Gastroesophageal sphincter (tissue), 4 donors: ENCODE results near the gene OR5AK2. TPM values are rescaled to one million over a fixed set of nuclear protein-coding genes. Genes with fewer than 3 reads are reported as not detected.

Source experiments
- ATAC-seq: fragments of 150-250 bp; one replicate; pipeline ENCODE4 v1.9.1; 2016; ENCODE audit warnings: mild to moderate bottlenecking, moderate library complexity
- H3K27ac ChIP-seq, 4 donors: fragments of 200-600 bp; sonication (generic) in 3 of 4; 1 replicate in 3 of 4; 2 replicates in 1 of 4; pipeline ENCODE4 v1.5.1; 2016 to 2019
- H3K27me3 ChIP-seq: fragments of 200-600 bp; sonication (generic); one replicate; pipeline ENCODE4 v1.5.1; 2019
- H3K36me3 ChIP-seq, 2 donors: fragments of 200-600 bp; sonication (generic); one replicate each; pipeline ENCODE4 v1.5.1; 2019; ENCODE audit warnings: control low read depth in 1 of 2
- H3K4me1 ChIP-seq, 3 donors: fragments of 200-600 bp; sonication (generic); 1 replicate in 2 of 3; 2 replicates in 1 of 3; pipeline ENCODE4 v1.5.1; 2016 to 2019; ENCODE audit warnings: control low read depth in 2 of 3
- H3K4me3 ChIP-seq, 2 donors: fragments of 200-600 bp; sonication (generic); one replicate each; pipeline ENCODE4 v1.5.1; 2019; ENCODE audit warnings: mild to moderate bottlenecking in 1 of 2, moderate library complexity in 1 of 2
- H3K9me3 ChIP-seq, 3 donors: fragments of 200-600 bp; sonication (generic); one replicate each; pipeline ENCODE4 v1.5.1; 2017 to 2019; ENCODE audit warnings: control low read depth in 2 of 3
- CTCF ChIP-seq, 4 experiments: fragments of 200-600 bp in 2 of 4; fragments of 450-650 bp in 2 of 4; sonication (generic) in 1 of 4; IDR thresholded peaks; one replicate each; pipeline ENCODE4 v1.5.1; 2017 to 2019; ENCODE audit warnings: antibody characterized with exemption in 4 of 4, mild to moderate bottlenecking in 2 of 4, moderate library complexity in 2 of 4
- EP300 ChIP-seq: sonication (generic); formaldehyde crosslinking; IDR thresholded peaks from one replicate; pipeline ENCODE4 v1.6.1; 2017; ENCODE audit warnings: antibody characterized with exemption, mild to moderate bottlenecking
- POLR2A ChIP-seq, 2 donors: fragments of 450-650 bp; IDR thresholded peaks; one replicate each; pipeline ENCODE4 v1.6.1; 2017; ENCODE audit warnings: antibody characterized with exemption in 2 of 2, mild to moderate bottlenecking in 2 of 2, moderate library complexity in 1 of 2
- POLR2AphosphoS5 ChIP-seq: sonication (generic); formaldehyde crosslinking; IDR thresholded peaks from one replicate; pipeline ENCODE4 v1.6.1; 2017; ENCODE audit warnings: antibody characterized with exemption
- WGBS, 2 donors: methylation state at CpG; one replicate each; pipeline ENCODE4 v1.1.5; 2018; ENCODE audit warnings: low coverage in 1 of 2; 5-methylcytosine and 5-hydroxymethylcytosine counted together
- total RNA-seq, 4 donors: library from RNA; depleted of rRNA; stranded (reverse); fragments of >200 nt; gene quantifications; one replicate each; pipeline ENCODE4 v1.1.0, GENCODE V29; 2016

OR5AK2 gene
- total RNA-seq, 4 donors from 2014 or later = not detected

GRCh38 chr11:56967726-56968125 is 21.0 kb upstream of the OR5AK2 start:
- H3K27me3 ChIP-seq = no peaks in the 10 kb centered on the region
- 50% methylated on average over 1 of the region's 1 CpG for WGBS, 2 donors

GRCh38 chr11:56968524-56968923 is 20.2 kb upstream of the OR5AK2 start:
- Histone ChIP-seq H3K27me3 (no peaks in the 10 kb centered on the region), H3K27ac (no peak overlapping the region), H3K9me3 (peaks cover 0 to 21% (median 0%) of the 10 kb centered on the region in 3 donors), H3K4me3 (no peak overlapping the region), H3K4me1 (no peaks in the 10 kb centered on the region), H3K36me3 (no peaks in the 10 kb centered on the region)
- no peak for TF ChIP-seq CTCF (IDR thresholded peaks at IDR 0.05)
- no peak for TF ChIP-seq EP300
- TF ChIP-seq POLR2AphosphoS5 = no peak
- no peak for TF ChIP-seq POLR2A (IDR thresholded peaks at IDR 0.05)
- WGBS, 2 donors = 80% methylated on average over 1 of the region's 4 CpGs; no CpG with 5 or more reads in 1 of the 2 donors
- no peak for ATAC-seq

More at GRCh38 chr11:56967726-56968125, 21.0 kb upstream of the OR5AK2 start:
- Histone ChIP-seq H3K36me3 (no peaks in the 10 kb centered on the region), H3K4me3 (no peak overlapping the region), H3K9me3 (peaks cover 0 to 21% (median 0%) of the 10 kb centered on the region in 3 donors), H3K27ac (no peak overlapping the region), H3K4me1 (no peaks in the 10 kb centered on the region)
- ATAC-seq = no peak
- TF ChIP-seq POLR2AphosphoS5 (no peak), CTCF (IDR thresholded peaks at IDR 0.05) (no peak), POLR2A (IDR thresholded peaks at IDR 0.05) (no peak), EP300 (no peak)

- no peak overlapping the region for H3K27ac ChIP-seq
- no peaks in the 10 kb centered on the region for H3K9me3 ChIP-seq
- no peak for ATAC-seq
- H3K27me3 ChIP-seq = no peaks in the 10 kb centered on the region
- H3K36me3 ChIP-seq = no peaks in the 10 kb centered on the region
- TF ChIP-seq EP300 (no peak), POLR2A (IDR thresholded peaks at IDR 0.05) (no peak), POLR2AphosphoS5 (no peak), CTCF (IDR thresholded peaks at IDR 0.05) (no peak)
- H3K4me1 ChIP-seq = no peaks in the 10 kb centered on the region
- 88 to 100% methylated on average over 2 of the region's 2 CpGs for WGBS, 2 donors
- H3K4me3 ChIP-seq = no peak overlapping the region
Observed at GRCh38 chr11:56977314-56977713, 11.4 kb upstream of the OR5AK2 start.

GRCh38 chr11:56990702-56991101 is 2.0 kb downstream of the OR5AK2 start:
- Histone ChIP-seq H3K4me3 (no peak overlapping the region), H3K36me3 (no peaks in the 10 kb centered on the region), H3K9me3 (peaks cover 0 to 22% (median 0%) of the 10 kb centered on the region in 3 donors), H3K27me3 (no peaks in the 10 kb centered on the region), H3K4me1 (no peaks in the 10 kb centered on the region), H3K27ac (no peak overlapping the region)
- no peak for TF ChIP-seq EP300
- no peak for TF ChIP-seq POLR2A (IDR thresholded peaks at IDR 0.05)
- TF ChIP-seq CTCF (IDR thresholded peaks at IDR 0.05) = no peak
- no peak for TF ChIP-seq POLR2AphosphoS5
- 58 to 71% methylated on average over 2 of the region's 2 CpGs for WGBS, 2 donors
- ATAC-seq = no peak

- Histone ChIP-seq H3K27me3 (no peaks in the 10 kb centered on the region), H3K4me3 (no peak overlapping the region), H3K9me3 (peaks cover 0 to 28% (median 0%) of the 10 kb centered on the region in 3 donors), H3K36me3 (no peaks in the 10 kb centered on the region), H3K27ac (no peak overlapping the region), H3K4me1 (no peaks in the 10 kb centered on the region)
- no peak for ATAC-seq
- TF ChIP-seq EP300 (no peak), CTCF (IDR thresholded peaks at IDR 0.05) (no peak), POLR2A (IDR thresholded peaks at IDR 0.05) (no peak), POLR2AphosphoS5 (no peak)
Observed at GRCh38 chr11:56994532-56994931, 5.8 kb downstream of the OR5AK2 start.
